CD4-positive, alpha-beta T cell treated with Interleukin-17A for 4 hours (primary cell): Measurements from ENCODE around the gene TESMIN.
A peak's percentile ranks its signal among the peaks of the same experiment; 100 is the strongest.

Experiments used
- DNase-seq: peaks from one replicate; pipeline ENCODE4 v3.0.0-alpha.2; 2020; ENCODE audit warnings: mixed read lengths

Gene TESMIN

GRCh38 chr11:68761801-68762200, 10.5 kb upstream of the TESMIN start:
- DNase-seq = no peak

GRCh38 chr11:68759991-68760390, 8.7 kb upstream of the TESMIN start:
- no peak for DNase-seq

GRCh38 chr11:68757711-68758110, 6.4 kb upstream of the TESMIN start:
- DNase-seq = no peak

GRCh38 chr11:68756171-68756766, 4.9 kb upstream of the TESMIN start:
- no peak for DNase-seq

GRCh38 chr11:68753300-68753699, 2.0 kb upstream of the TESMIN start:
- DNase-seq = no peak

- DNase-seq = no peak
Measured at GRCh38 chr11:68751004-68751325, 355 bp downstream of the TESMIN start.

- peak; percentile 40 for DNase-seq
Measured at GRCh38 chr11:68750195-68751003, 921 bp downstream of the TESMIN start.

- DNase-seq = no peak
Measured at GRCh38 chr11:68749229-68750123, 1.8 kb downstream of the TESMIN start.

- DNase-seq = no peak
Measured at GRCh38 chr11:68748061-68748460, 3.3 kb downstream of the TESMIN start.

- DNase-seq = no peak
Measured at GRCh38 chr11:68743539-68743938, 7.8 kb downstream of the TESMIN start.

- DNase-seq = no peak
Measured at GRCh38 chr11:68741463-68741862, 9.9 kb downstream of the TESMIN start.

GRCh38 chr11:68735646-68736045, 15.7 kb downstream of the TESMIN start:
- DNase-seq = no peak

GRCh38 chr11:68735125-68735524, 16.2 kb downstream of the TESMIN start:
- DNase-seq = no peak

GRCh38 chr11:68734111-68734510, 17.2 kb downstream of the TESMIN start:
- DNase-seq = no peak

- no peak for DNase-seq
Measured at GRCh38 chr11:68727783-68728182, 23.5 kb downstream of the TESMIN start.

GRCh38 chr11:68724293-68724692, 27.0 kb downstream of the TESMIN start:
- DNase-seq = no peak

- DNase-seq = no peak
Measured at GRCh38 chr11:68722143-68722542, 29.2 kb downstream of the TESMIN start.

- no peak for DNase-seq
Measured at GRCh38 chr11:68721075-68721474, 30.2 kb downstream of the TESMIN start.

- DNase-seq = no peak
Measured at GRCh38 chr11:68715456-68716122, 35.7 kb downstream of the TESMIN start.

GRCh38 chr11:68714060-68714856, 37.1 kb downstream of the TESMIN start:
- DNase-seq = no peak

- DNase-seq = no peak
Measured at GRCh38 chr11:68711114-68711513, 40.2 kb downstream of the TESMIN start.

- DNase-seq = no peak
Measured at GRCh38 chr11:68710409-68710808, 40.9 kb downstream of the TESMIN start.
